Loucy (cell line): Measurements from ENCODE around the gene COL27A1.

Experiments used
- CTCF ChIP-seq: fragments of 200-600 bp; sonication (generic); conservative IDR thresholded peaks from 2 replicates; pipeline ENCODE4 v1.5.1; 2014; ENCODE audit warnings: mild to moderate bottlenecking, antibody characterized with exemption, low read length
- EZH2phosphoT487 ChIP-seq: fragments of 200-600 bp; IDR thresholded peaks from 2 replicates; pipeline ENCODE4 v1.6.1; 2018; ENCODE audit warnings: antibody characterized with exemption, mild to moderate bottlenecking, moderate library complexity, borderline replicate concordance

- TF ChIP-seq CTCF, result no peak
- TF ChIP-seq EZH2phosphoT487, result no peak
Observed at GRCh38 chr9:114230068-114230467, 74.7 kb downstream of the COL27A1 start.
